ENCODE data around the gene C12orf42.

Gene C12orf42

DNA sequence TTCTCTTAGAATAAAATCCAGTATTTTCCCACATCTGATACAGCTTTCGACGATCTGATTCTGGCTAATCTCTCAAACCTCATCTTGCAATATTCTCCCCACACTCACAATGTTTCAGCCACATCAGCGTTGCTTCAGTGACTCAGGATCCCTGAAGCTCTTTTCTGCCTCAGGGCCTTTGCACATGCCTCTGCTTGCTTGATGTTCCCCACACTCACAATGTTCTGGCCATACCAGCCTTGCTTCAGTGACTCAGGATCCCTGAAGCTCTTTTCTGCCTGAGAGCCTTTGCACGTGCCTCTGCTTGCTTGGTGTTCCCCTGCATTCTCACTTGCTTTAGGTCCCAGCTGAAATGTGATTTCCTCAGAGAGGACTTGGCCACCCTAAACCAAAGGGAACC lies 2.6 kb downstream of the C12orf42 start:
- H3K4me3 ChIP-seq (ENCODE audit: low read depth, low read length): no peak overlapping the region

DNA sequence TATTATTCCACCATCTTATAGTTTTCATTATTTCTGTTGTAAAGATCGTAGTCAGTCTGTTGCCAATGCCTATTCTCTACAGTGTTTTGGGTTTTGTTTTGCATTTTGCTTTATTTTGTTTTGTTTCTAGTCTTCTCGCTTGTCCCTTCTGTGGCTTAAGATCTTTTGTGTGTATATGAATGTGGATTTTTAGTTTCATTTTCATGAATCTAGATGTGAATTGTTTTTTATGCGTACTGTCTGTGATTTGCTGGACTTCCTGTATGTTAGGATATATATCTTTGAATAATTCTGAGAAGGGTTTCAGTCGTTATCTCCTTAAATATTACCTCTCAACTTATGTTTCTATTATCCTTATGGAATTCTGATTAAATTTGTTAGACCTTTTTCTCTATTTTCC lies 13.4 kb downstream of the C12orf42 start:
- Histone ChIP-seq H3K36me3 (ENCODE audit: control insufficient read depth, insufficient read depth, low read length) (no peaks in the 10 kb centered on the region), H3K9me3 (ENCODE audit: control insufficient read depth, insufficient read depth, low read length) (no peaks in the 10 kb centered on the region), H3K27me3 (ENCODE audit: control insufficient read depth, insufficient read depth, low read length) (no peaks in the 10 kb centered on the region), H3K9ac (ENCODE audit: low read depth, low read length) (no peak overlapping the region), H3K4me1 (ENCODE audit: control insufficient read depth, insufficient read depth, low read length) (no peaks in the 10 kb centered on the region), H3K4me3 (ENCODE audit: low read depth, low read length) (no peak overlapping the region)

More for the DNA sequence above, 2.6 kb downstream of the C12orf42 start:
- H3K36me3 ChIP-seq (ENCODE audit: control insufficient read depth, insufficient read depth, low read length): no peaks in the 10 kb centered on the region
- peaks cover 15% of the 10 kb centered on the region for H3K4me1 ChIP-seq (ENCODE audit: control insufficient read depth, insufficient read depth, low read length)
- peaks cover 23% of the 10 kb centered on the region for H3K27me3 ChIP-seq (ENCODE audit: control insufficient read depth, insufficient read depth, low read length)
- H3K9ac ChIP-seq (ENCODE audit: low read depth, low read length): no peak overlapping the region
- no peaks in the 10 kb centered on the region for H3K9me3 ChIP-seq (ENCODE audit: control insufficient read depth, insufficient read depth, low read length)

DNA sequence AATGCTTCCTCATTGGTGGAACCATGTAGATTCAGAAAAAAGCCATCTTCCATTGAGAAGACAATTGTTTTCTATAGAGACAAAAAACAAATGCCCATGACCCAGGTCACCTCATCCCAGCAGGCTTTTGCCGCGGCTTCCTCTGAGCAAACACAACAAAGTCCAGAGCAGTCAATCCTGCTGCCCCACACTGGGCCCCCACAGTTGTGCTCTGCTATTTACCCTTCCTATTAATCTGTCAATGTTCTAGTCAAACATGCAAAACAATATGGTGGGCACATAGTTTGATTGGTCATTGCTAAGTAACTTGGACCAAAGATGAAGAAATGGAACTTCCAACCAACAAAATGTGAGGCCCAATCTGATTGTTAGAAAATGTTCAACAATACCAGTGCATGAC lies 20.7 kb downstream of the C12orf42 start:
- Histone ChIP-seq H3K4me3 (ENCODE audit: low read depth, low read length) (no peak overlapping the region), H3K27me3 (ENCODE audit: control insufficient read depth, insufficient read depth, low read length) (no peaks in the 10 kb centered on the region), H3K36me3 (ENCODE audit: control insufficient read depth, insufficient read depth, low read length) (no peaks in the 10 kb centered on the region), H3K9ac (ENCODE audit: low read depth, low read length) (no peak overlapping the region), H3K9me3 (ENCODE audit: control insufficient read depth, insufficient read depth, low read length) (no peaks in the 10 kb centered on the region), H3K4me1 (ENCODE audit: control insufficient read depth, insufficient read depth, low read length) (no peaks in the 10 kb centered on the region)

DNA sequence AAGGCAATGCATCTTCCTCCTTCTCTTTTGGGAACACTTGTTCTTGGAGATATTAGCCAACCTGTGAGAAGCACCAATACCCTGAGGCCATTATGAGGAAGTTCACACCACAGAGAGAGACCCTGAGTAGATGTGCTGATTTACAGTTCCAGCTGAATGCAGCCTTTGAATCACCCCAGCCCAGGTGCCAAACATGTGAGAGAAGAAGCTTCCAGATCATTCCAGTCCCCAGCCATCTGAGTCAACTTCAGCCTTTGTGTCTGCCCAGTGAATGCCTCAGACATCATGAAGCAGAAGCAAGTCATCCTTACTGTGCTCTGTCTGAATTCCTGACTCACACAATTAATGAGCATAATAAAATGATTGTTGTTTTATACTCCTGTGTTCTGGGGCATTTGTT lies 25.1 kb downstream of the C12orf42 start:
- H3K27me3 ChIP-seq (ENCODE audit: control insufficient read depth, insufficient read depth, low read length): no peaks in the 10 kb centered on the region
- H3K36me3 ChIP-seq (ENCODE audit: control insufficient read depth, insufficient read depth, low read length): no peaks in the 10 kb centered on the region
- no peak overlapping the region for H3K9ac ChIP-seq (ENCODE audit: low read depth, low read length)
- H3K4me1 ChIP-seq (ENCODE audit: control insufficient read depth, insufficient read depth, low read length): peaks cover 10% of the 10 kb centered on the region
- H3K9me3 ChIP-seq (ENCODE audit: control insufficient read depth, insufficient read depth, low read length): no peaks in the 10 kb centered on the region
- H3K4me3 ChIP-seq (ENCODE audit: low read depth, low read length): no peak overlapping the region

DNA sequence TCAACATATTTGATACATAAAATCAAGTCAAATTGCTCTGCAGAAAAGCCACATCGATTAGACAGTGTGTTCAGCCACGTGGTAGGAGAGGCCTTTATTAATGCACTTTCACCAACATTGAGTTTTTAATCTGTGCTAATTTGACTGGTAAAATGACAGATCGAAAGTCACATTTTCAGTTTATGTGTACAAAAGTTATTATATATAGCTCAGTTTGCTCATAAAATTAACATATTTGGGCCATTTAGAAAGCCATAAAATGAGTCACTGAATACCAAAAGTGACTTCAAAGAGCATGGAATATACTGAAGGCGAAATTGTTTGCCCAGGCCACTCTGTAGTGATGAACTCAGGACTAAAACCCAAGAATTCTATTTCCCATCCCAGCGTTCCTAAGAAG lies 26.0 kb downstream of the C12orf42 start:
- H3K36me3 ChIP-seq (ENCODE audit: control insufficient read depth, insufficient read depth, low read length): no peaks in the 10 kb centered on the region
- no peaks in the 10 kb centered on the region for H3K9me3 ChIP-seq (ENCODE audit: control insufficient read depth, insufficient read depth, low read length)
- no peaks in the 10 kb centered on the region for H3K27me3 ChIP-seq (ENCODE audit: control insufficient read depth, insufficient read depth, low read length)
- no peak overlapping the region for H3K9ac ChIP-seq (ENCODE audit: low read depth, low read length)
- H3K4me1 ChIP-seq (ENCODE audit: control insufficient read depth, insufficient read depth, low read length): peaks cover 10% of the 10 kb centered on the region
- no peak overlapping the region for H3K4me3 ChIP-seq (ENCODE audit: low read depth, low read length)

DNA sequence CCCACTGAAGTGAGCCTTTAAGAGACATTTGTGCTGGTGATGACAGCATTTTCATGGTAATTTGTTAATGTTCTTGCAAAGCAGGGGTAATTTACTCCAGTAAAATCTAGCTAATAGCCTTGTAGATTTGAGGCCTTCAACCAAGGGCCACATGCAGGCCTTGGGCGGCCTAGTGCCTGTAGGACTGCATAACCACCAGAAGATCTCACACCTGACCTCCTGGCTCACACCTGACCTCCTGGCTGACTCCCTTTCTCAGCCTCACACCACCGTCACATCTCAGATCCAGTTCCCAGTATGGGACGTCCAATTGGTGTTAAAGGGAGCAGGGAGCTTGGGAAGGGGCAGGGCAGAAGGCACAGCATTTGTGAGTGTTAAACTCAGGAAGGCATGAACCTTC lies 26.9 kb downstream of the C12orf42 start:
- H3K9ac ChIP-seq (ENCODE audit: low read depth, low read length): no peak overlapping the region
- peaks cover 10% of the 10 kb centered on the region for H3K4me1 ChIP-seq (ENCODE audit: control insufficient read depth, insufficient read depth, low read length)
- H3K9me3 ChIP-seq (ENCODE audit: control insufficient read depth, insufficient read depth, low read length): no peaks in the 10 kb centered on the region
- no peaks in the 10 kb centered on the region for H3K27me3 ChIP-seq (ENCODE audit: control insufficient read depth, insufficient read depth, low read length)
- no peaks in the 10 kb centered on the region for H3K36me3 ChIP-seq (ENCODE audit: control insufficient read depth, insufficient read depth, low read length)
- no peak overlapping the region for H3K4me3 ChIP-seq (ENCODE audit: low read depth, low read length)

DNA sequence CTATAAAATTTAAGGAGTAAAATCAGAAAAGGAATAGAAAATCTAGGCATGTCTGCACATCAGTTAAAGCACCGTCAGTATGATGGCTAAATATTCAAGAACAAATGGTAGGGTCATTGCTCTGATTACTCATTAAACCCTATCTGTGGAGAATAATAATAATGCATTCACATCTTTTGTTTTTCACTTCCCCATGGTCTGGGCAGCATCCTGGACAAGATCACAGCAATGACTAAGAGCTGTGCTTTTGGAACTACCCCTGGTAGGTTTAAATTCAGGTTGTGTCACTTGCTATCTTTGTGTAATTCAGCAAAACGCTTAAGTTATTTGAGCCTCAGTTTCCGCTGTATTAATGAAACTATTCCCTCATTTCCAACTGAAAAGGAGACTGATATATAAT lies 33.1 kb downstream of the C12orf42 start:
- H3K4me1 ChIP-seq (ENCODE audit: control insufficient read depth, insufficient read depth, low read length): peaks cover 4% of the 10 kb centered on the region
- H3K9me3 ChIP-seq (ENCODE audit: control insufficient read depth, insufficient read depth, low read length): no peaks in the 10 kb centered on the region
- H3K4me3 ChIP-seq (ENCODE audit: low read depth, low read length): no peak overlapping the region
- no peaks in the 10 kb centered on the region for H3K27me3 ChIP-seq (ENCODE audit: control insufficient read depth, insufficient read depth, low read length)
- H3K9ac ChIP-seq (ENCODE audit: low read depth, low read length): no peak overlapping the region
- H3K36me3 ChIP-seq (ENCODE audit: control insufficient read depth, insufficient read depth, low read length): no peaks in the 10 kb centered on the region

DNA sequence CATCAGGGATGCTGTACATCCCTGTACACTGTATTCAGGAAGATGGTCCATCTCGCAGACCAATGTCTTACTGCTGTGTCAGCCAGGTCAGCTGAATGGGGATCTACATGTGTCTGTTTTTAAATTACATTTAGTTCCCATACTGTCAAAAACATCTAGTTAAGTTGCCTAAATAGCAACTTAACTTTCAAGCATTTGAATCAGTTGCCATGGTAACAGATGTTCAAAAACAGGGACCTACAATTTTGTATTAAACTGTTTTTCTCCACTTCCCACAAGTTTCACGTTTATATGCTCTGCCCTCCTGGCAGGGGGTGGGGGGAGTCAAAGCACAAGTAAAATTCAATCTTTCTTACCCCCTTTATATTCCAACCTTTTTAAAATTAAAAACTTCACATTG lies 38.3 kb downstream of the C12orf42 start:
- no peak overlapping the region for H3K4me3 ChIP-seq (ENCODE audit: low read depth, low read length)
- H3K9me3 ChIP-seq (ENCODE audit: control insufficient read depth, insufficient read depth, low read length): no peaks in the 10 kb centered on the region
- no peak overlapping the region for H3K9ac ChIP-seq (ENCODE audit: low read depth, low read length)
- peaks cover 2% of the 10 kb centered on the region for H3K4me1 ChIP-seq (ENCODE audit: control insufficient read depth, insufficient read depth, low read length)
- H3K27me3 ChIP-seq (ENCODE audit: control insufficient read depth, insufficient read depth, low read length): no peaks in the 10 kb centered on the region
- no peaks in the 10 kb centered on the region for H3K36me3 ChIP-seq (ENCODE audit: control insufficient read depth, insufficient read depth, low read length)

DNA sequence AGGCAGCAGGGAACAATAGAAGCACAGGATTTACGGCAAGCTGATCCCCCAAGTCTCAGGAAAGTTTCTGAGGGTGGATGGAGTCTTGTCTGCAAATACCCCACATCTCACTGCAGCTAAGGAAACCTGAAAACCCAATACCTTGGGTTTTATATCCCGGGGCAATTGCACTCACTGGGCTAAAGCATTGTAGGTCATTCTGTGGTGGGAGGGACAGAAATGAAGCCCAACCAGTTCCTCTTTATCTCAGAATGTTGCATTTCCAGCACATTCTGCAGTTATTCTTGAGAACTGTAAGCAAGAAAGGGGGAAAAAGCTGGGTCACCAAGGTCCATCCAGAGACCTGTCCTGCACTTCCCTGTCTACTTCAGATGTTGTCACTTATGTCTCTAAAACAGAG lies 39.8 kb downstream of the C12orf42 start:
- no peak overlapping the region for H3K4me3 ChIP-seq (ENCODE audit: low read depth, low read length)
- H3K27me3 ChIP-seq (ENCODE audit: control insufficient read depth, insufficient read depth, low read length): no peaks in the 10 kb centered on the region
- H3K4me1 ChIP-seq (ENCODE audit: control insufficient read depth, insufficient read depth, low read length): peaks cover 2% of the 10 kb centered on the region
- H3K36me3 ChIP-seq (ENCODE audit: control insufficient read depth, insufficient read depth, low read length): no peaks in the 10 kb centered on the region
- no peaks in the 10 kb centered on the region for H3K9me3 ChIP-seq (ENCODE audit: control insufficient read depth, insufficient read depth, low read length)
- H3K9ac ChIP-seq (ENCODE audit: low read depth, low read length): no peak overlapping the region

DNA sequence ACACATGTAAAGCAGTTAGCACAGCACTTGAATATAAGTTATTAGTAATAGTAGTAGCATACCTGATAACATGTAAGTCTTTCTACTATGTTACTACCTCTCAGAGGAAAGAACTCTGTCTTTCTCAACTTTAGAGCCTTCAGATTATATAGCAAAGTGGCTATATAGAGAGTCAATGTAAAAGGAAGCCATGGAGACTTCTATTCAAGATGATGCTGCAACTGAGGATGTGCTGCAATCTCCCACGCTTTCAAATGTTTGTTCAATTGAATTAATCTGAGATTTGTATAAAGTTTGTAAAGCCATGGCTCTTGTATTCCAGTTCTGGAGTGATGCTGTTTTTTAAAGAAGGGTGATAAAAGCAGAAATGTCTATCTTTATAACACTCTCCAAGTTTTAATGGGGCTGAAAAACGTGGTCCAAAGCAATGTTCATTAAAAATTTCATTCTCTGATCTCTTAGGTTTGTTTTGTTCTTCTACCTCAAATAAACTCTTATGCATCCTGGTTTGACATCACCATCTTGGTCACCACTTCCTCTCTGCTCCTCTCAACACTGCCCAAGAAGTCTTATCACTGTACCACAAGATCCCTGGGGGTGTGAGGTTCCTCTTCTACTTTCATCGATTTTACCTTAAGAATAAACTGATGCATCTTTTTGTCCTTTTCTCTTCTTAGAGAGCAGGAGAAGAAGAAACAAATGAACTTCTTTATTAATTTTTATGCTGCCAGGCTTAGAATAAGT lies 40.6 kb downstream of the C12orf42 start:
- Histone ChIP-seq H3K9ac (ENCODE audit: low read depth, low read length) (no peak overlapping the region), H3K27me3 (ENCODE audit: control insufficient read depth, insufficient read depth, low read length) (no peaks in the 10 kb centered on the region), H3K4me3 (ENCODE audit: low read depth, low read length) (no peak overlapping the region), H3K4me1 (ENCODE audit: control insufficient read depth, insufficient read depth, low read length) (peaks cover 2% of the 10 kb centered on the region), H3K9me3 (ENCODE audit: control insufficient read depth, insufficient read depth, low read length) (no peaks in the 10 kb centered on the region), H3K36me3 (ENCODE audit: control insufficient read depth, insufficient read depth, low read length) (no peaks in the 10 kb centered on the region)

DNA sequence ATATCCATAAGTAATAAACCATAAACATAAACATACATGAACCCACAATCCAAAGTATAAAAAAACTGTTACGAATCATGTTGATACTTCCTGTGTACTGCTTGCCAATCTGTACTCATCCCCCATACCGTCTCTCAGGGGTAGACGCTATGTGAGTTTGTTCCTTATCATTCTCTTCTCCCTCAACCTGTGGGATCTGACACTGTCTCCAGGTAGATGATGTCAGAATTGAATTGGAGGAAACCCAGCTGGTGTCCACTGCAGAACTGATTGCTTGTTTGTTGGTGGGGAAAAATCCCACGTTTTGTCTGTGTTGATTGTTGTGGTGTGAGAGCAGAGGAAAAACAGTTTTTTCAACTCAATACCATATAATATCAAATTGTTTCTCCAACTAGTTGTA lies 50.8 kb downstream of the C12orf42 start:
- no peak overlapping the region for H3K4me3 ChIP-seq (ENCODE audit: low read depth, low read length)
- H3K9ac ChIP-seq (ENCODE audit: low read depth, low read length): no peak overlapping the region
- no peaks in the 10 kb centered on the region for H3K27me3 ChIP-seq (ENCODE audit: control insufficient read depth, insufficient read depth, low read length)
- peaks cover 3% of the 10 kb centered on the region for H3K4me1 ChIP-seq (ENCODE audit: control insufficient read depth, insufficient read depth, low read length)
- no peaks in the 10 kb centered on the region for H3K9me3 ChIP-seq (ENCODE audit: control insufficient read depth, insufficient read depth, low read length)
- H3K36me3 ChIP-seq (ENCODE audit: control insufficient read depth, insufficient read depth, low read length): no peaks in the 10 kb centered on the region

DNA sequence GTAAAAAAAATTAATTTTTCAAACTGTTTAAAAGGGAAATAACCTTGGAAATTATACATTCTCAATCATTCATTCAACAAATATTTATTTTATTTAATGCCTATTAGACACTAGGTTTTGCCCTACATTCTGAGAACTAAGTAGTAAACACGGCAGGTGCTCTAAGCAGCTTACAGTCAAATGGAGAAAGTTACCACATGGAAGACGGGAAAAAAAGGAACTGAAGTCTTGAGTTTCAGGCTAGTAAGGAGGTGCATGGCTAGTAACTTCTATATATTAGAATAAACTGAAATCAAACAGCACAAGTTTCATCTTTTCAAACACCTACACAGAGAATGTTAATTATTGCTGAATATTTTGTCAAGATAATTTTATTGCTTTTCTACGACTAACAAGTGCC lies 52.9 kb downstream of the C12orf42 start:
- Histone ChIP-seq H3K4me1 (ENCODE audit: control insufficient read depth, insufficient read depth, low read length) (peaks cover 3% of the 10 kb centered on the region), H3K27me3 (ENCODE audit: control insufficient read depth, insufficient read depth, low read length) (no peaks in the 10 kb centered on the region), H3K4me3 (ENCODE audit: low read depth, low read length) (no peak overlapping the region), H3K36me3 (ENCODE audit: control insufficient read depth, insufficient read depth, low read length) (no peaks in the 10 kb centered on the region), H3K9ac (ENCODE audit: low read depth, low read length) (no peak overlapping the region), H3K9me3 (ENCODE audit: control insufficient read depth, insufficient read depth, low read length) (no peaks in the 10 kb centered on the region)
